NCI-H1417 treated with DMSO at 0.1 percent for 48 hours (cell line): ENCODE data around the gene TIMM8A.

Experiments
- DNase-seq: peaks from one replicate; lab custom pipeline; 2025; lab: John Stamatoyannopoulos, UW

TIMM8A gene, protein sequence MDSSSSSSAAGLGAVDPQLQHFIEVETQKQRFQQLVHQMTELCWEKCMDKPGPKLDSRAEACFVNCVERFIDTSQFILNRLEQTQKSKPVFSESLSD

DNA sequence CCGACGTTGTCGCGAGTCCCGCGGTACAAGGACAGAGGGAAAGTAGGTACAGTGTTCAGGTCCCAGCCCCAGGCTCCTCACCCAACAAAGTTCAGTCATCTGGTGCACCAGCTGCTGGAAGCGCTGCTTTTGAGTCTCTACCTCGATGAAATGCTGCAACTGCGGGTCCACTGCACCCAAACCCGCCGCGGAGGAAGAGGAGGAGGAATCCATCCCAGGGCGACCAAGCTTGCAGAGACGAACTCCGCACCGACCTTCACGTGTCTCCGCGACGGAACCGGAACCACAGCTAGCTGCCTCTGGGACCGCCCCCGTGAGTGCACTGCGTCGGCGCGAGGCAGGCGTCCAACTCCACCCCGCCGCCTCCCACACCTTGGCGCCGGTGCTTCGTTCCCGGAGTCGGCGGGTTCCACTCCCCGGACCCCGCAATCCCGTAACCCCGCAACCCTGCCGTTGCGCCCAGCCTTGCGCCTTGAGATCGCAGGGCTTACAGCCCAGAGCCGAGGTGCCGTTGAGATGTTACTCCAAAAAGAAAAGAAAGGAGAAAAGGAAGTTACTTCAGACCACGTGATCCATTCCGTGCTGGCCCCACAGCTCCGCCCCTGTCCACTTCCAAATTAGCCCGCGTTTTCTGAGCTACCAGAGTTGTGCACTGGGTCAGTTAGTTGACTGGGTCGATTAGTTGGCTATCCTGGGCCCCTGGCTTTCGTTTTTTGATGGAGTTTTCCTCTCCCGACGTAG lies at the start of gene TIMM8A:
Gene TIMM8A (minus strand): TSS at position 291 of the 741 bp plus-strand sequence. CDS start 78 bp downstream, at position 213.
- DNase-seq: peak; percentile 49

DNA sequence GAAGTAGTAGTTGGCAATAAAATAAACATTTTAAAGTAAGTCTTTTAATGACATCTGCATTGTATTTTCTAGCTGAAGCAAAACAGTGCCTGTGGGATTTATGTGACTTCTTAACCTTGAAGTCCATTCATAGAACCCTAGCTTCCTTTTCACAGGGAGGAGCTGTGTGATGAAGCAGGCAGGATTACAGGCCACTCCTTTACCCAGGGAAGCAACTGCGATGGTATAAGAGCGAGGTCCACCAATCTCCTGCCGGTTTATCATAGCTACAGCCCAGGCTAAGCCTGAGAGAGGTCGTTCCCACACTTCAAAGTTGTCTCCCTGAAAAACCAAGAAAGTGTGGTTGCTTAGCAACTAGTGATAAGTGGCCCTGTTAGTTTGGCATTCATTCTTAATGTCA lies 49.2 kb upstream of the TIMM8A start:
- DNase-seq: no peak

DNA sequence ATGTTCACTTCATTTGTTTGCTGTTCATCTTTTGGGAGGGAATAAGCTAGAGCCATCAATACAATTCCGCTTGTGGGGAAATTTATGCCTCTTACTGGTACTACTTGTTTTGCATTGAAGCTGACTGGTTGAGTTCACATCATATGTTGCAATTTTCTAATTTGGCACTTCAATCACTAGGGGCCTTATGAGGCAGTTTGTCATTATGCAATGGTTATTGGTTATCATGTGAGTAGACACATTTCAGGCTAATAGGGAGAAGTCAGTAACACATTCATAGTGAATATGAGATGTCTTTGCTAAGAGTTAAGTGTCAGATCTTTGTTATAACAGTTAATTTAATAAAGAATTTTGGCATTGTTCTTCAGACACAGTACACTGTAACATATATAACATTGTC lies 47.2 kb upstream of the TIMM8A start:
- DNase-seq: no peak

DNA sequence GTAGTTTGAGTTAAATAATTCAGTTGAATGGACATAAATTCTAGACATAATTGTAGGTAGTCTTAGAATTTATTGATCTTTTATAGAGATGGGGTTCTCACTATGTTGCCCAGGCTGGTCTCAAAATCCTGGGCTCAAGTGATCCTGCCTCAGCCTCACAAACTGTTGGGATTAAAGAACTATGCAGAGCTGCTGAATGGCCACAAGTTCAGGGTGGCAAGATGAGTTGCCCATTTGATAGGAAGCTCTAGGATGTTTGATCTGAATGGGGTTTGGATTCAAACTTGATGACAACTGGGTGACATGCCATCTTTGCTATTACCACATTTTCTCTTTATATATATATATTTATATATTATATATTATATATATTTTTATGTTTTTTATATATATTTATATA lies 45.8 kb upstream of the TIMM8A start:
- DNase-seq: no peak

DNA sequence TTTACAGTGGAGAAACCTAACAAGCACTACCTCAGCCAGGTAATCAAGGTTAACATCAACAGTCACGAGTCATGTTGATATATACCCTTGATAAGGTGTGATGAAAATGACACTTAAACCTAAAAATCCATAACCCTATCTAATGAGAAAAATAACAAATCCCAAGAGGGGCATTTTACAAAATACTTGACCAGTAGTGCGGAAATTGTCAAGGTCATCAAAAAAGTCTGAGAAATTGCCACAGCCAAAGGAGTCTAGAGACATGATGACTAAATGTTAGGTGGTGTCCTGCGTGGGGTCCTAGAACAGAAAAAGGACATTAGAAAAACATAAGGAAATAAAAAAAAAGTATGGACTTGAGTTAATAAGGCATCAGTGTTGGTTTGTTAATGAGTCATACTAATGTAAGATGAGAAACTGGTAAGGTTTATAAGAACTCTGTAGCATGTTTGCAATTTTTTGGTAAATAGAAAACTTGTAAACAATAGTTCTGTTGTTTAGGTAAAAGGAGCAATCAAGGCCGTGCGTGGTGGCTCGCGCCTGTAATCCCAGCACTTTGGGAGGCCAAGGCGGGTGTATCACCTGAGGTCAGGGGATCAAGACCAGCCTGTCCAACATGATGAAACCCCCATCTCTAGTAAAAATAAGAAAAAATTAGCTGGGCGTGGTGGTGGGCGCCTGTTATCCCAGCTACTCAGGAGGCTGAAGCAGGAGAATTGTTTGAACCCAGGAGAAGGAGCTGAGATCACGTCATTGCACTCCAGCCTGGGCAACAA lies 45.2 kb upstream of the TIMM8A start:
- no peak for DNase-seq

DNA sequence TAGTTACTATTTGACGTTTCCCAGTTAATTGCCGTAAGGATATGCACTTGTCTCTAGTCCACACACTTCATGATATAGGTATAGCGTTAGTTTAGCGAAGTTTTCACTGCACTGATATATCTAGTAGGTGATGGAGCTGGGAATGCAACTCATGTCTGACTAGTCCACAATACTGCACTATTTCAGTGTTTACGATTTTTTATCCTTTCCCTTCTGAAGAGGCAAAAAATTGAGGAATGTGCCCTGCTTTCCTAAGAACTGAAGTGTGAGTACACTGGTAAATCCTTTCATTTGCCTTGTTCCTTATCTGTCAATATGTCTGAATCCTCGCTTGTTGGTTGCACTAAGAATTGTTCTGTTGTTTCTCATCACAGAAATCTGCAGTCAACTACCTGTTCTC lies 43.3 kb upstream of the TIMM8A start:
- DNase-seq: no peak

DNA sequence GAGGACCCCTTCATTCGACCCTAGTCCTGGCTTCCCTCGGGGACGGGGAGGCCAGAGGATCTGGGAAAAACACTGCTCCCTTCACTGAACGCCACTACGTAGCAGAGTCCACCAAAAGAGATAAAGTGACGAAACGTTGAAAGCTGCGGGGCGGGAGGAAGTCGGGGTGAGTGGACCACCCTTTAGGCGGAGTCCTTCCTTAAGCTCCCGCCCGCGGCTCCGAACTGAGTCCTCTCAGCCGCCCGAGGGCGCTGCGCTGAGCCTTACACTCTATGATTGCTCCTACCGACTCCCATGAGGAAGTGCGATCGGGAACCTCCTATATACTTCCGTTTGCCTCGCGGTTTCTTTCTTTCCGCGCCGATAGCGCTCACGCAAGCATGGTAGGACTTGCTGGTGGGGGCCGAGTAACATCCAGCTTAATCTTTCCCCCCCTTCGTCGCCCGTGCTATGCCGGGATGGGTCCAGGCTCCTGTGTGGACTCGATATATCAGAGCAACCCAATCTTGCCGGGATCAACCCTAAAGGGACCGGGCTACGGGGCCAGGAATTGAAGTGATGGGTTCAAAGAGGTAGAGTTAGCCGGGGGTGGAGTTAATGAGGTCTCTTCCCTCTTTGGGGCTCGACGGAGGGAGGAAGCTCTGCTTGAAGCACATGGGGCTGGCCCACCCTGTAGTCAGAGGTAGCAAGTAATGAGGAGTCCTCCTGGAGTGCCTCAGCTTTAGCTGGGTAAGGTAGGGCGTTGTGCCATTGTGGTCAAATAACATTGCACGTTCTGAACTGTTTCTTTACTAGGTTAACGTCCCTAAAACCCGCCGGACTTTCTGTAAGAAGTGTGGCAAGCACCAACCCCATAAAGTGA lies 42.4 kb upstream of the TIMM8A start, which contains the start of gene RPL36A:
Gene RPL36A (plus strand): TSS at position 348 of the 862 bp plus-strand sequence. CDS start 33 bp downstream, at position 381.
- DNase-seq: peak; percentile 36

DNA sequence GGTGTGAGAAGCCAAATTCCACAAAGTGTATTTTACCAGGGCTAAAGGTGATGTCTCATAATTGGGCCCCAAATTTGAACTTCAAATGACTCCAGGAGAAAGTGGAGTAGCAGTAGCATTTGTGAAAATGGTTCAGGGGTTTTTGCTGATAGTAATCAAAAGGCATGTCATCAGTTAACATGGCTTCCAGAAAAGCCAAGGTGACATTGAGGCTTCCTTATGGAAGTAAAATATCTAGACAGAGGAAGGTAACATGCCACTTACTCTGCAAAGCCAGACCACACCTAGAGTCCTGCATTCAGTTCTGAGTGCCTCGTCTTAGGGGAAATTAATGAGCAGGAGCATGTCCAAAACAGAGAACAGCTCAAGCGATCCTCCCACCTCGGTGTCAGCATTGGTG lies 40.1 kb upstream of the TIMM8A start:
- DNase-seq: no peak

DNA sequence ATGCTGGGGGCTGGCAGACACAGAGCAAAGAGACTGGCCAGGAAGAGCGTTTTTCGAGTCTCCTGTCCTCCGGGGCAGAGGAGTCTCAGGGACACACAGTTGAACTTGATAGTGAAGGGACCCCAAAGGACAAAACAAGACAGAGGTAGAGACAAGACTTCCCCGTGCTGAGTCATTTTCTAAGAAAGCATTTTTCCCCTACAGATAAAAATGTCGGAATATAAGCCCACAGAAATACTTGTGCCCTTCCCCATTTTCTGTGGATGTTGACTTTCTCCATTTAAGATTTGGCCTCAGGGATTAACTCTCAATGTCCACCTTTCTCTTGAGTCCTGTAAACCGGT lies 38.0 kb upstream of the TIMM8A start:
- DNase-seq: no peak

DNA sequence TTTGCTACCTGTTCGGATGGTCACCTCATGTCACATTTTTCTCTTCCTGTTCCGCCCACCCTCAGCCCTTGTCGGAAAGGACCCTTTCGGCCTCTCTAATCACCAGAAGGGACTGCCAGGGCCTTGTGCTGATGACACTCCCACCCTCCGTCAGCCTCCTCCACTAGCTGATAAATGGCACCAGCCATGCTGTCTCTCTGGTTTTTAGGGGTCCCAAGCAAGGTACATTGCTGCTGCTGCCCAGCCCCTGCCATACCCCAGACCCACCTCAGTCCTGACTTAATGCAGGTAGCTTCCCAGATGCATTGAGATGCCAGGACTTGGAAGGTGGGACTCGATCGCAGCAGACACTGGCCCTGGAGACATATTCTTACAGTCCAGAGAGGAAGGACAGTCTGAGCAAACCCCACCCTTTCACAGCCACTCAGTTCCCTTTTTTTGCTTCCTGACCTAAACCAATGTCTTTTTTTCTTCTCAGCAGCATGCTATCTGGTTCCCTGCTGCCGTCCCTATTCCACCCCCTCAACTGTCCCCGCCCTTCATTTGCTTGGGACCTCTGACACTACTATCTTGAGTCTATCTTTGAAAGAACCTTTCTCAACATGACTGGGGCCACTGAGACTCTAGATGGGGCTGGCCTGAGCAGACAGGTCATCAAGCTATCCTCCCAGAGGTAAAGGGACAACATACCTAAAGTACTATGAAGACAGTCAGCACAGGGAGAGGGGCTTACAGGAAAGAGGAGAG lies 37.4 kb upstream of the TIMM8A start, which contains the start of gene BTK:
Gene BTK (minus strand): TSS at position 397 of the 747 bp plus-strand sequence. CDS start 10,907 bp downstream, outside the sequence.
- no peak for DNase-seq

DNA sequence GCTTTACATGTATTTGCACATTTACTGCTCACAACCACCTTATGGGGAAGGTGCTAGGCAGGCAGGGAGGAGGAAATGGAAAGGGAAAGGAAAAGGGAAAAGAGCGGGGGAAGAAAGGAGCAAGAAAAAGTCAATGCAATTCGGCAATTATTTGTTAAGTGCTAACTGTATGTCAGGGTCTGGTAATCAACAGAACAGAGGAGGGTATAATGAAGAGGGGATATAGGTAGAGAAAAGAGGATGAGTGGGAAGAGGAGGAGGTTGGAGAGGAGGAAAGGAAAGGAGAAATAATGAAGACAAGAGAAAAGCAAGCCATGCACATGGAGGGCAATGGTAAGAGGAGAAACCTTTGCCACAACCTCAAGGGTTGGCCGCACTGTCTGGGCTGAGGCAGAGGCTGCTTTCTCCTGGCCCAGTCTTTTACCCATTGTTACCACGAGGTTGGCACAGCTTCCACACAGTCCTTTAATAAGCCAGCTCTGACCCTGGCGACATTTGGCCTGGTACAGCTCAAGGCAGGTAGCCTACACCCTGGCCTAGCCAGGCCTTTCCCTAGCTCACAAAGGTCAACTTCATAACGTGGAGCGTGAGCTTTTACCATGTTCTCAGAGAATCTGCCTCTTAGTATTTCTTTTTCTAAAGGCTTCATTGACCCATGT lies 36.6 kb upstream of the TIMM8A start:
- no peak for DNase-seq

DNA sequence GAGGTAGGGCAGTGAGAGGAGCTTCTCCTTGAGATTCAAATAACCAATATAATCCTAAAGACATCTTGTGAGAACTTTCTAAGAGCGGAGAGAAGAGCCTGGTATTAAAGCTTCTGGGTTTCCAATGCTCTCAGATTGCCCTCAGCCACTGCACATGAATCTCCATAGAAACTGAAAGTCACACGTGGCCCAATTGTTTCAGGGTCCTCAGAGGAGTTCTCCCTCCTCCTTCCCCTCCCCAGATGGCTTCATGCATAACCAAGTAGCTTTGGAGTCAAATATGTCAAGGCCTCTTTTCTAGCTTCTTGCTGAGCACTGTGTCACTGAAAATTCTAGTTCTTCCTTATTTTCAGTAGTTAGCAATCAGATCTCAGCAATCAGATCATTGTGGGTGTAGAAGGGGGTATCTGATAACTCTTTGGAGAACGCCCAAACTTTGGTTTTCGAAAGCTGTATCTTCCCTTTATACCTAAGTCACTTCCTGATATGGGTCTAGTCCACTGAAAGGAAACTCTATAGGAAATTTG lies 35.2 kb upstream of the TIMM8A start:
- DNase-seq: no peak

DNA sequence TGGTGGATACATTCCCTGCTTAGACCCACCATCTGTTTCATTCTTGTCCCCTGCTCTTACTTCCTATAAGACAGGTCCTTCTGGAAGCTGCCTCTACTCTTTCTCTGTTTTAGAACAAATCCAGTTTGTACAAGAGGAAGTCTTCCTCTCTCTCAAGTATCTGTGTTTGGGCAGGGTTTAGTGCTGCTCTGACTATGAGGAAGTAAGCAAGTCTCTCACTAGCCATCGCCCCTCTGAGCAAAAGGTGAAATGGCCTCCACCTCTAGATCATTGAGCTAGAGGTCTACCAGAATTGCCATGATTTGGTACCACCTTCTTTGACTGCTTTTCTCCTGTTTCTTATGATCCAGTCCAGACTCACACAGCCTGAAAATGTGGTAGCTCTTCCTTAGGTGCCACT lies 29.0 kb upstream of the TIMM8A start:
- DNase-seq: no peak

DNA sequence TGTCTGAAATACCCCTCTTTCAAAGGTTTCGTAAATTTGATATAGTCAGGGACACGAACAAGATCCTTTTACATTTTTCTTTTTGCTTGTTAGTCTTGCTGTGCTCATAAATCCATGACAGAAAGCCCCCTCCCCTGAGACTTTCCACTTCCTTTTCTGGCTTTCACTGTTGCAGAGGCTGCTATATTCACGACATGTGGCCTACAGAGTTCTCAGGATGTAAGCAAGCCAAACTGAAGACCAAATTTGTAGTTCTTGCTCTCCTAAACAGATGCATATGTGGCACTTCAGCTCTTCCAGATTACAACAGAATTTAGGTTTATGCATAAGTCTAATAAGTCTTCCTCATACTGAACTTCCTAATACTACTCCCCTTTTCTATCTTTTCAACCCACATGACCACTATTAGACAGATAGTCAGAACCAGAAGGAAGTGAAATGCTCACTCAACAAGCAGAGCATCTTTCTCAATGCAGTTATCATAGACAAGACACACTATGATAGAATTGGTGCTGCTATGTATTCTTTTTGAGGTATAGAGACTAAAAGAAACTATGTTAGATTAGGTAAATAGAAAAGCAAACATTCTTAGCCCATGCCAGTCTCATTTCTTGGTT lies 22.5 kb upstream of the TIMM8A start:
- DNase-seq: no peak

DNA sequence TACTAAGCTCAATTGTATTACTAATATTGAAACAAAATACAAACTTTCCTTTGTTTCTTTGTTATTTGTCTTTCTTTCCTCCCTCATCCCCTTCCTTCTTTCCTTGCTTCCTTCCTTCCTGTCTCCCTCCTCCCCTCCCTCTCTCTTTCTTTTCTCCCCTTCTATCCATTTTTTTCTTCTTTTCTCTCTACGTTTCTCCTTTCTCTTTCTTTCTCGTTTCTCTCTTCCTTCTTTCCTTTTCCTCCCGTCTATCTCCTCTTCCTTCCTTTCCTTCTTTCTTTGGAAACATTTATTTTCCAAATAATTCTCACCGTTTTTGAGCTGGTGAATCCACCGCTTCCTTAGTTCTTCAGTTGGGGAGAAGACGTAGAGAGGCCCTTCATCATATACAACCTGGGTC lies 21.1 kb upstream of the TIMM8A start:
- DNase-seq: no peak

DNA sequence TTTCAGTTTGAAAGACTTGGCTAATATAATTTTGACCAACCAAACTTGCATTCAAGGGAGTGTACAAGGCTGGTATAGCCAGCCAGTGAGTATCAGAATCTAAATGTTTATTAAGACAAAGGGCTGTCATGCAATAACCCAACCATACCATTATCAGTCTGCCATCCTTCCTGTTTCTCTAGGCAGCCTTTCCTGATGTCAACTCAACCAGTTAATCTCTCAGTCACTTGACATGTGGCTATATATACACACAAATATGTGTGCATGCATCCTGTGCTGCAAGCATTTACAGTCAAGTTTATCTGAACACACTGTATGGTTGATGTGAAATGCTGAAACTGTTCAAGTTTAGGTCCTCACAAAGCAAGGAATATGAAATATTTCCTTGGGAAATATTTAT lies 20.3 kb upstream of the TIMM8A start:
- DNase-seq: no peak

DNA sequence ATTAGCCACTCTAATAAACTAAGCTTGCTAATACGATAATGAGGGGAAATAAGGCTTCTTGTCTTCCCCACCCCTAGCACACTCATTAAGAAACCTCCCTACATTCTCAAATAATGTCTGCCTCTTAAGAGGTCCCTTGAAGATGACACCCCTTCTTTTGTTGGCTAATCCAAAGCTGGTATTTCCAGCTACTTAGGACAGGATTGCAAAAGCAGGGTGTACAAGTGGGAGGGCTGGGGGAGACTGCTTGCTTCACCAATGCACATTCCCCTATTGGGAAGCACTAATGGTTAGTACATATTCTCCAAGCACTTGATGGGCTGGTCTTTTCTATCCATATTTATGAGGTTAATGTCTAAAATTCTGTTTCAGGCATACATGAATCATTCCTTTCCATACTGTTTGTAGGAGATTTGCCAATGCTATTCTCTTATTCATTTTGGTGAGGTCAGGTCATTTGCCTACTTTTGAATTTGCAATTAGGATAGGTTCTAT lies 16.8 kb upstream of the TIMM8A start:
- no peak for DNase-seq

DNA sequence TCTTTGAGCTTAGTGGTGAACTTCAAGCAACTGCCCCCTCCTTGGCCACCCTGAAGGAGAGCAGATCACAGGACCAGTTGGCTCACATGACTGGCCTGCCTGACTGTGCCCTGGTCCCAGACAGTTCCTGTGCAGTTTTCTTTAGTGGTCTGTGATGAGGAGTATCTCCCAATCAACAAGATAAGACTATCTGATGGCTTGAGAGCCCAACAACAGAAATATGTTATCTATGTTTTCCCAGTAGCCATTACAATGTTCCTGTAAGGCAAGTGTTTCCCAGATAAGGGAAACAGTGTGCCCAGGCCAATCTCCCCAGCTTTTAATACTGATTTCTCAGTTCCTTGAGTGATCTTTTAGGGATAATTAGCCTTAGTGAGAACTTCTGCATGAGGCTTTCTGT lies 14.2 kb upstream of the TIMM8A start:
- DNase-seq: no peak

DNA sequence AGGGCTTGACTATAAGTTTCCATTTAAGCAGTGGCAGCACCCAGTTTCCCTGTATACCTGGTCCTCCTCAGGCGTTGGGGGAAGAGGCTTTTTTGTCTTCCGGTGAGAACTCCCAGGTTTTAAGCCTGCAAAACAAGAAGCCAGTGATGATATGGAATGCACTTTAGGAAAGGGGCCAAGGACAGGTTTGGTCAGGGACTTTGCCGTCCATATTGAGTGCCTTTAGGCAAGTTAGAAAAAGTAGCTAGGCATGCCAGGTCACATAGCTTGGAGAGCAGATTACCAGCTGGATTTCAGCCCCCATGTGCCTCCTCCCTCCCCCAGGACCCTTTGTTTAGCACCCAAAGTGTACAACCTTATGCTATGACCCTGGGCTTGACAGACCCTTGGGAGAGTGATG lies 13.6 kb upstream of the TIMM8A start:
- DNase-seq: no peak

DNA sequence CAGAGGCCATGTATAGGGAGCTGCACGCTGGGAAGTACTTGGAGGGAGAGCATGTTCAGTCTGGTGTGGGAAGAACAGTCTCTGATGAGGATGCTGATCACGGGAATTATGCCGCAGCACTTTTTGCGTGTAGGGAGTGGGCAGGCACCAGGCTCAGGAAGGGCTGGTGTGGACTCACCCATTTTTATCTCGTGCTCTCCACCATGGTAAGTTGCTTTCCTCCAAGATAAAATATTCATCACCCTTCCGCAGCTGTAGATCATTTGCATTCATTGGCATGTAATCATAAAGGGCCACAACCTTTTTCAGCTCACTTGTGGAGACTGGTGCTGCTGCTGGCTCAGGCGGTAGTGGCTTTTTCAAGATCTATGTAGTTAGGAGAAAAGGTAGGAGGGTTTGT lies 11.8 kb upstream of the TIMM8A start:
- no peak for DNase-seq
